GM12872 (cell line): ENCODE data around the gene PTCSC3.

Experiments used
- CTCF ChIP-seq: IDR thresholded peaks from 3 replicates; pipeline ENCODE4 v1.5.1; 2011; ENCODE audit warnings: low read depth, mild to moderate bottlenecking, low read length, moderate library complexity; ENCODE audit not compliant: insufficient read depth

PTCSC3 gene

GRCh38 chr14:36217027-36217426 lies 40.5 kb upstream of the PTCSC3 start:
- TF ChIP-seq CTCF = no peak

GRCh38 chr14:36215217-36215598 lies 38.7 kb upstream of the PTCSC3 start:
- no peak for TF ChIP-seq CTCF

- TF ChIP-seq CTCF = no peak
These were observed 38.1 kb upstream of the PTCSC3 start for GRCh38 chr14:36214476-36215216.

- no peak for TF ChIP-seq CTCF
These were observed 36.5 kb upstream of the PTCSC3 start for GRCh38 chr14:36212987-36213386.

- TF ChIP-seq CTCF = no peak
These were observed 36.1 kb upstream of the PTCSC3 start for GRCh38 chr14:36212577-36212976.

- no peak for TF ChIP-seq CTCF
These were observed 32.3 kb upstream of the PTCSC3 start for GRCh38 chr14:36208690-36209278.

- TF ChIP-seq CTCF = no peak
These were observed 31.0 kb upstream of the PTCSC3 start for GRCh38 chr14:36207500-36207899.
